NCI-H187 (cell line): ENCODE data around the gene NRCAM.

Experiments
- DNase-seq, 2 experiments: peaks; one replicate each; lab custom pipeline; 2025; lab: John Stamatoyannopoulos, UW

NRCAM gene

DNA sequence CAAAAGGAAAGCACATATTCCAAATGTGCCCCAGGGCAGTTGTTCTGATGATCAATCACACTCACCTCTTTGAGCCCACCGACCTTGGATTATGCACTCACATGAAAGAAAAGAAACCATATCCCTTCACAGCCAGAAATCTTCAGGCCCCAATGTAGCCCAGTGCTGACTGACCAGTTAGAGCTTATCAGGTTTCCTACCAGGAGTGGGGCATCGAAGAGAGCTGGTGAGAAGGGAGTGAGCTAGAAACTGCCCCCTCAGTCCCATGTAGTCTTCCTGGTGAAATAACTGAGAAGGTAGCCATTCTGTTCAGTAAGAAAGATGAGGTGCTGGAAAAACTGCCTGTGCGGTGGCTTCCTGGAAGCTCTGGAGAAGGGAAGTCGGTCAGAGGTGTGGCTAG is 32.2 kb downstream of the NRCAM start:
- no peak for DNase-seq

- no peak for DNase-seq
Measured at GRCh38 chr7:108423089-108423989, 32.9 kb downstream of the NRCAM start.

DNA sequence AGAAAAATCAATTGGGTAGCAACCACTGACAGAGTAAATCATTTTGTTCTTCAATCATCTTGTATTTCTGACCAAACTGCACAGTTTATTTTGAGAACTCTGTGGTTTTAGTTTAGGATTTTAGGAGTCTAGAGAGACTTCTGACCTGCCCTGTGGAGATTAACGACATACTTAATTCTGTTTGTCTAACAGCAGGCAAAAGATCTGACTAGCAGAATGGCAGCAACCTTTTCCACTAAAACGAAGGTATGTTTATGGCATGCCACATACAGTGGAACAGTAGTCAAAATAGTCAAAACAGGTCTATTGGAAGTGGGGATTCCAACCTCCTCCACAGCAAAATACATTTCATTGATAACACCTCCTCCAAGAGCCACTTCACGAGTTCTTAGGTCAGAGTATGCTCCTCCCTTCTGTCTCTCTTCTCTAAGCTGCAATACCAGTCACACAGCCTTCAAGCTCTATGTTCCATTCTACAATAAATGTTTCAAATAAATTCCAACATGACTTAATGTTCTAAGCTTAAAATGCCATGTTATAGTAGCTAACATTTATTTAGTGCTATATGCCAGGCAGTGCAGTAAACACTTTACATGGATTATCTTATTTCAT is 34.4 kb downstream of the NRCAM start:
- no peak for DNase-seq

- no peak for DNase-seq
Measured at GRCh38 chr7:108419961-108420908, 36.0 kb downstream of the NRCAM start.

DNA sequence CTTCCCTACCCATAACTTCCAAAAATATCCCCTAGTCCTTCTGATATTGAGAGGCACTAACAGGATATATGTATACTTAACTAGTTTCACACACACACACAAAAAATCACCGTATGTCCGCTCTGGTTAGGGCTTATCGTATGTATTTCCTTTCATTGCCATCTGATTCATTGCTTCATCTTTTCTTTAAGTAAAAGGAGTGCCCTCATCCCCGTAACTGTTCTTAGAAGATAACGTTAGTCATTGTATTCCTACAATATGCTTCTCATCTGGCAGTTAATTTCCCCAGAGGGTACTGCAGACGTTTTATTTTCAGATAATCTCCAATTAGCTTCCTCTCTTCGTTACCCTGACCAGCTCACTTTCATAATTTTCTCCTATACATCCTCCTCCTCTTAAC is 37.3 kb downstream of the NRCAM start:
- no peak for DNase-seq

- DNase-seq, result no peak
Measured at GRCh38 chr7:108417926-108418325, 38.3 kb downstream of the NRCAM start.

DNA sequence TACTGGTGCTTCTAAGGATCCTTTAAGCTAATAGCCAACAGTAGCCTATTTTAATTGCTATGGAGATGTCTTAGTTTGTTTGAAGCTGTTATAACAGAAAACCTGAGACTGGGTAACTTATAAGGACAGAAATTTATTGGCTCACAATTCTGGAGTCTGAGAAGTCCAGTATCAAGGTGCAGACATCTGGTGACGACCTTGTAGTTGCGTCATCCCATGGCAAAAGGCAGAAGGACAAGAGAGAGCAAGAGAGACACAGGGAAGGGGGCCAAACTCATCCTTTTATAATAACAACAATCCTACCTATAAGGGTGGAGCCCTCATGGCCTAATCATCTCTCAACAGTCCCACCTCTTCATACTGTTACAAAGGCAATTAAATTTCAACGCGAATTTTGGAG is 39.1 kb downstream of the NRCAM start:
- no peak for DNase-seq

- DNase-seq, result no peak
Measured at GRCh38 chr7:108415821-108416536, 40.3 kb downstream of the NRCAM start.

GRCh38 chr7:108415084-108415483 is 41.2 kb downstream of the NRCAM start:
- DNase-seq, result no peak

DNA sequence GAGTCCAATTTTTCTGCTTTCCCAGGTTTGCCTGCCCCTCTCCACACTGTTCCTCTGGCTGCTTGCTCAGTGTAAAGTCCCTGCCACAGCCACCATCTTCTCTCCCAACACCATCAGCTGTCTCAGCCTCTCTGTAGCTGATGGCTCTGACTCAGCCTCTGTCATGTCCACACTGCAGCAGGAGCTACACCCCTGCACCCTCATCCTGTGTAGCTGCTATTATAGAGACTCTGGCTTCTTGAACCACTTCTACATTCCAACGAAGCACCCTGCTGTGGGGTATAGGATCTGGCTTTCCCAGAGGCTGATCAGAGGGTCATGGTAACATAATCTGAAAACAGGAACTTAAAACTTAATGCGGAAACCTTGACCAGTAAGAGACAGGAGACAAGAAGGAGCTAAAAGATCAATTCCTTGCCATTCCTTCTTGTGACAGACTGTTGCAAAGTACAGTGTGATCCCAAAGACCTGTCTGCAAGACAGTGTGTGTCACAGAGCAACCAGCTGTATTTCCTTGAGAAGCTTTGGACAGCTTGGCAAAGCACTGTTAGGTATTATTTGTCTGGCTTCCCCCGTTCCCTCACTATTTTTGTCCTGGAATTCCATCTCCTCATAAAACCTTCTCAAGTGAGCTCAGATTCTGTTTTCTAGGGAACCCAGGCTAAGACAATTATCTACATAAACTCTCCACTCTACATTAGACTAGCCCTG is 42.3 kb downstream of the NRCAM start:
- DNase-seq, result no peak

GRCh38 chr7:108413337-108413736 is 42.9 kb downstream of the NRCAM start:
- no peak for DNase-seq

- no peak for DNase-seq
Measured at GRCh38 chr7:108409146-108409545, 47.1 kb downstream of the NRCAM start.

GRCh38 chr7:108408296-108408991 is 47.8 kb downstream of the NRCAM start:
- no peak for DNase-seq

- no peak for DNase-seq
Measured at GRCh38 chr7:108407676-108408075, 48.6 kb downstream of the NRCAM start.

GRCh38 chr7:108406222-108406890 is 49.9 kb downstream of the NRCAM start:
- no peak for DNase-seq

DNA sequence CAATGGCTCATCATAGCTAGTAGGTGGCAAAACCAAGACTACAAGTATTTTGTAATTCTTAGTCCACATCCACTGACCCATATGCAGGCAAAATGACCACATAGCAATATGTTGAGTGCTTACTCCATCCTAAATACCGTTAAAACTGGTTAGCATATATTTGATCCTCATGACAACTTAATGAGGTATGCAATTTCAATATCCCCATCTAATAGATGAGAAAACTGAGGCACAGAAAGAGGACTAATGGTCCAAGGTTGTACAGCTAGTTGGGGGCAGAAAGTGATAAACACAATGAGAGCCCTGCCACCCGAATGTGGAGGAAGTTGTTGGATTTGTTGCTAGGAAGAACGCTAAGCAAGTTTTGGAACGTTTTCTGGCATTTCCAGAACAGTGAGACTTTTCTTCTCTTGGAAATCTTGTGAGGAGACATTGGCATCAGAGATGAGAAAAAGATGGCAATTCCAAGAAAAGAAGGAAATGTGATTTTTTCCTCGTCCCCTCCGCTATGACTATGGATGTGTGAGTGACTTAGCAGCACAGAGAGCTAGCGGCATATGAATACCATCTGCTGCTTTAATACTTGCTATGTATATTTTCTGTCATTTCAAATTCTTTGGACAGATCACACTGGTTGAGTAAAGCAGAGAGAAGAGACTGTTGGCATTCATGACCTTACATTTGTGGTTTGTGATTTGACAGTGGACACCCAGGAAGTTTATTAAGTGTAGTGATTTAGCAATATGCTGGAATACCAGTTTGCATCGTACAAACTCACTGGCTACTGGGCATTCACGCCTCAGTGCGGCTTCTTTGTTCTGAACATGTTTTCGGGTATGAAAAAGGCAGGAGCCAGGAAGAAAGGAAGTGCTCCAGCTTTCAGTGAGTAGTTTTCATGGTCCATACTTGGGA is 51.5 kb downstream of the NRCAM start:
- DNase-seq, result no peak

DNA sequence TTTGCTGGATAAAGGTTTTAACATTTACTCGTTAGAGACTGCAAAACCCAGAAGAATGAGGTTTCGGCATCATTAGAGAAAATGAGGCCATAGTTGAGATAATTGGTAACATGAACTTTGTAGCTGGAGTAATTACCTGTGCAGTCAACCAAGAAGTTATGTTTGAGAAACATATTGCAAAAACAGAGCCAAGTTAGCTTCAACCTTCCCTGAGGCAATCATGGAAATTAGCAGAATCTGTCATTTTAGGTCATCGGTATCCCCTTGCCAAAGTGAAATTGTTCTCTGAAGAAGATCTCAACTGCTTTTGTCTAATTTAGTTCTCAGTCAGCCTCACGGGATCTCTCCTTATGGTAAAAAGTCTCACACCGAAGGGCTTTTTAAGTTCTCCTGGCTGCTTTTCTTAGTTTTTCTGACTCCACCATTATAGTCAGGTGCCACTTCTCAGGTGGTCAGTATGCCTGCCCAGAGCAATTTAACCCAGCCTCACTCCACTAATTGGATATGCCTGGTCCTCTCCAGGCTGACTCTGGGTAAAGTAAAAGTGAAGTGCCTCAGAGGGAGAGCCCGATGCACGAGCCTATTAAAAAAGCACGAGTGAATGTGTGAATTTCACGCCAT is 52.5 kb downstream of the NRCAM start:
- no peak for DNase-seq

DNA sequence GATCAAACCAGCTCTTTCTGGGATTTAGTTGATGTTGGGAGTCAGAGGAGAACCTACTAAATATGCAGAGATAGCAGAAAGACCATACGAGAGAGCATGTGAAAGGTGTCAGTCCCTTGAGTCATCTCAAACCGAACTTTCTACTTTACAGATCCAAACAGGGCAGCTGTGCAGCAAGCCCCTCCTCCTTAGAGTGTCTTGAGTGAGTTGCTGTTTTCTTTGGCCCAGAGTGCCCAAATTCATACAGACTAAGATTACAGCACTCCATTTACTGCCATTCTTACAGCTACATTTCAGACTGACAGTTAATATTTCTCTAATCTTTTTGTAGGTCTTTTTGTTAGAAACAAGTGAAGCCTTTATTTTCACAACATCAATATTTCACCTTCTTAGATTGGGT is 53.4 kb downstream of the NRCAM start:
- no peak for DNase-seq
